NCI-H128 (cell line): ENCODE data around the gene MAFB.

Experiments
- DNase-seq: peaks from one replicate; lab custom pipeline; 2025; ENCODE audit not compliant: unreplicated experiment; lab: John Stamatoyannopoulos, UW

Gene MAFB

DNA sequence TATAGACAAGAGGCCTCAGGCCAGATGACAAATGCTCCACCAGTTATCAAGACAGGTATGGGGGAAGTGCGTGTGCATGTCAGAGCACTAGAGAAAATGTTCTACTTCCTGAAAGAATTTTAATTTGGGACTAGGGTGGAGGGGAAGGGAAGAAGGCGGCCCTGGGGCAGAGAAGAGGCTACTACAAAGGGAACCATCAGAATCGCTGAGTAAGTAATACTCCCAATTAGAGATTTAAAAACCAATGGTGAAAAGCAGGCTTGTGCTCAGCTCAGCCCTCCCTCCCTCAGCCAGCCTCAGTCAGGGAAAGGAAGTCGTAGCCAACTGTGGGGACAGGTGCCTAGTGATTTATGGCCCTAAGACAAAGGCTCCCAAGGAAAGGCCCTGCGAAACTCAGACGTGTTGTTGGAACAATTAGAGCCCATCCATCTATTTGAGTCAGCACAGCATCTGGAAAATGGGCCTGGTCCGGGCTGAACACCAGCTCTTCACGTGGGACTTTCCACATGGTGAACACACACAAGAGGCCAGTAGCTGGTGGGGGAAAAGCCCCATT, 15.0 kb upstream of the MAFB start:
- DNase-seq, result no peak

- no peak for DNase-seq
These were observed 13.5 kb upstream of the MAFB start for GRCh38 chr20:40702504-40702903.

- DNase-seq, result no peak
These were observed 9.7 kb upstream of the MAFB start for GRCh38 chr20:40698744-40699143.

GRCh38 chr20:40698281-40698680, 9.2 kb upstream of the MAFB start:
- no peak for DNase-seq

- no peak for DNase-seq
These were observed 8.5 kb upstream of the MAFB start for GRCh38 chr20:40697541-40697940.

DNA sequence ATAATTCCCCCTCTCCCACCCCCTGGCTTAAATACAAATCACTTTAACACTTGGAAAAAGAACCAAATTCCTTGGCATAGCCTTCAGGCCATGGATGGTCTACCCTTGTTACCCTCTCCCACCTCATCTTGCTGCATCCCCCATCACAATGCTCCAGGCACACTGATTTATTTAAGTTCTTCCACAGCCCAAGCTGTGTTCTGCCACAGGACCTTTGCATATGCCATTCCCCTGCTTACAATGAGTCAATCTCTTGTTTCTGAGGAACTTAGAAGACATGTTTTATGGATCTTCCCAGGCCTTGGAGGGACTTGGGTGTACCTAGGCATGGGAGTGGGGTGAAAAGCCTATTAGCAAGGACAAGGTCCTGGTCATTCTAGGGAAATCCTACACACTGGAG, 6.2 kb upstream of the MAFB start:
- DNase-seq, result no peak

GRCh38 chr20:40694246-40694645, 5.2 kb upstream of the MAFB start:
- DNase-seq, result no peak

DNA sequence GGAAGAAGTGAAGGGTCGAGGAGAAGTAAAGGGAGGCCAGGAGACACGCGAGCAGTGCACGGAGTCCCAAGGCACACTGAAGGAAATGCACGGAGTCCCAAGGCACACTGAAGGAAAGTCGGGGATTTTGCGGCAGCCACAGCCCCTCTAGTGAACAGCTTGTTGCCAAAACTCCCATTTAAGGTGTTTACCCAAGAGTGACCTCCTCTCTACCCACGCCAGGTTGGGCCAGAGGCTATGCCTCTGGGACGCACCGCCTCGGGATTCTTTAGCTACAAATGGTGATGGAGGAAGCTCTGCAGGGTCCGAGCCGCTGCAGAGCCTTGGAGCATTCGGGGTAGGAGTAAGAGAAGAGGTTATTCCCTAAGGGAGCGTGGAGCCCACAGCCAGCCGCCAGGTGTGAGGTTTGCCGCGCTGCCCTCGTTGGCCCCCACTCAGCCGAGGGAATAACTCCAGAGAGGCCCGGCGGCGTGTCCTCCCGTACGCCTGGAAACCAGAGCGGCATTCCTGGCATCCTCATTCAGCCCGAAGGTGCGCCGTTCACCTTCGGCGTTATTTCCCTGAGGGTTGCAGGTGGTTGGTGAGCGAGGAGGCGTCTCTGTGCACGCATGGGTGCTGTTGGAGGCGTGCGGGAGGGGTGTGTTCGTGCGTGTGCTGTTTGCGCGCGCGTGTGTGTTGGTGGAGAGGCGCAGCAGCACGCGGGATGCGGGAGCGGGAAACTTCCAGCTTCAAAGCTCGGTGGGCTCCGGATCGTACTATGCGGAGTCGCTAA, 3.4 kb upstream of the MAFB start:
- DNase-seq, result no peak

GRCh38 chr20:40691566-40692239, 2.7 kb upstream of the MAFB start:
- no peak for DNase-seq

DNA sequence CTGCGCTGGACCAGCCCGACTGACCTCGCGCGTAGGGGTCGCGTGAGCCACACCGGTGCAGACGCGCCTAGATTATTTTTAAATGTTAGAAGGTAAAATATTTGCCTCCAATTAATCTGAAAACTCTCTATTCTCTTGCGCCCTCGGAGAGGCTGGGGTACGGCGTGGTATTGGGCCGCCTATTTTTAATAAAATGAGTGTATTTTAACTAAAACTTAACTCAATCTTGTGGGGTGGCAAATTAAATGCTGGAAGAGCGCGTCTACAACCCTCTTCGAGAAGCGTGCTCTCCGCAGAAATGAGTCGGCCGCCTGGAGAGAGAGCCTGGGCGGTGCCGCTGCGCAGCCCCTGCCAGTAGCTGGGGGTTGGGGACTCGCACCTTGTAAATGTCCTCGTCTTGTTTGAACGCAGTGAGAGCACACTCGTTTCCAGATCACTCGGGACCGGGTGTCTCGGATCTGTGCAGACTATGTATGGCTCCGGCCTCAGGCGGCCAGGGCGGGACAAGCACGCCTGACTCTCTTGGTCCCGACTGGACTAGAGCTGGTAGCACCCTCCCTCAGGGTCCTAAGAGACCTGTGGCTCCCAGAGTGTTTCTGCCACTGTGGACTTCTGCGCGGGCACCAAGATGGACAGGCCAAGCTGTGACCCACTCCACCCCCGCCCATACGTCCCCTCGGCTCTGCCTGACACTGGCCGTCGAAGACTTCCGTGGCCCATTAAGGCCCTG, 2.0 kb upstream of the MAFB start:
- DNase-seq, result no peak

GRCh38 chr20:40689943-40690835, 1.2 kb upstream of the MAFB start:
- peak; percentile 50 for DNase-seq

DNA sequence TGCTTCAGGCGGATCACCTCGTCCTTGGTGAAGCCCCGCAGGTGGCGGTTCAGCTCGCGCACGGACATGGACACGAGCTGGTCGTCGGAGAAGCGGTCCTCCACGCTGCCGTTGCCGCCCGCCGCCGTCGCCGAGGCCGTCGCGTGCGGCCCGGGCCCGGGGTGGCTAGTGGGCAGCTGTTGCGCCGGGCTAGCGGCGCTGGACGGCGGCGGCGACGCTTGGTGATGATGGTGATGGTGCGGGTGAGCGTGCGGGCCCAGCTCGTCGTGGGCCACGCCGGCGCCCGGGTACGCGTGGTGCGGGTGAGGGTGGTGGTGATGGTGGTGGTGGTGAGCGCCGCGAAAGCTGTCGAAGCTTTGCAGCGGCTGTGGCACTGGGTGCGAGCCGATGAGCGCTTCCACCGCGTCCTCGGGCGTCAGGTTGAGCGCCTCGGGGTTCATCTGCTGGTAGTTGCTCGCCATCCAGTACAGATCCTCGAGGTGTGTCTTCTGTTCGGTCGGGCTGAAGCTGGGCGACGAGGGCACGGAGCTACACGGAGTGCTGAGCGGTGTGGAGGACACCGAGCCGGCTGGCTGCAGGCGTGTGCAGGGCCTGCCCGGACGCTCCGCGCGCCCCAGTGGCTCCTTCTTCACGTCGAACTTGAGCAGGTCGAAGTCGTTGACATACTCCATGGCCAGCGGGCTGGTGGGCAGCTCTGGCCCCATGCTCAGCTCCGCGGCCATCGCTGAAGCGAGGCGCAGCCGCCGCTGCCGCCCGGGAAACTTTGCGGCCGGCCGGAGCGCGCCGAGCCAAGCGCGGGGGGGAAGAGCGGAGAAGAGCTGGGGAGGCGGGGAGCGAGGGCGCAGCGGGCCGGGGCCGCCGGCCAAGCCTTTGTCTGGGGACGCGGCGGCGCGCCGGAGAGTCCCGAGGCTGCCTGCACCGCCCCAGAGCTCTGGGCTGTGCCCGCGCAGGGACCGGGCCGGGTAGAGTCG, 622 bp downstream of the MAFB start:
- no peak for DNase-seq

DNA sequence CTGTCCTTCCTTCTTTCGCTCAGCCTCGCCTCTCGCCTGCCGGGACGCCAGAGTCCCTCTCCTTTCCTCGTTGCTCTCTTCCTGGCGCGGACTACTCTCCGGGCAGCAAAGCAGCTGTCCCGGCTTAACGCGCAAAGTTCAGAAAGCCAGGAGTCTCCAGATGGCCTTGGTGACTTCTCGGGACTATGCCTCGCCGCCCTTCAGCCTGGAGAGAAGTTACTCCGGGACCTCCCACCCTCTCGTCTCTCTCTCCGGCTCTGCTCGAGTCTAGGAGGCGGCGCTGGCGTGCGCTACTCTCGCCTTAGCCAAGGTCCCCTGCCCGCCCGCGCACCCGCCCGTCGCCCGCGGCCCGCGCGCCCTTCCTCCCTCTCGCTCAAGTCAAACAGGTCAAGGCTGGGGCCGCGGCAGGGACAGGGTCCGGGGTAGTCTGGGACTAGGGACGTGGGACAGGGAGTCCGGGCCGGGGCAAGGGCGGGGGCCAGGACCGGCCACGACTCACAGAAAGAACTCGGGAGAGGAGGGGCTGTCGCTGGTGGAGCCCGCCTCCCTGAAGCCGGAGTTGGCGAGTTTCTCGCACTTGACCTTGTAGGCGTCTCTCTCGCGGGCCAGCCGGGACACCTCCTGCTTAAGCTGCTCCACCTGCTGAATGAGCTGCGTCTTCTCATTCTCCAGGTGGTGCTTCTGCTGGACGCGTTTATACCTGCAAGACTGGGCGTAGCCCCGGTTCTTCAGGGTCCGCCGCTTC, 1.5 kb downstream of the MAFB start:
- DNase-seq, result no peak

DNA sequence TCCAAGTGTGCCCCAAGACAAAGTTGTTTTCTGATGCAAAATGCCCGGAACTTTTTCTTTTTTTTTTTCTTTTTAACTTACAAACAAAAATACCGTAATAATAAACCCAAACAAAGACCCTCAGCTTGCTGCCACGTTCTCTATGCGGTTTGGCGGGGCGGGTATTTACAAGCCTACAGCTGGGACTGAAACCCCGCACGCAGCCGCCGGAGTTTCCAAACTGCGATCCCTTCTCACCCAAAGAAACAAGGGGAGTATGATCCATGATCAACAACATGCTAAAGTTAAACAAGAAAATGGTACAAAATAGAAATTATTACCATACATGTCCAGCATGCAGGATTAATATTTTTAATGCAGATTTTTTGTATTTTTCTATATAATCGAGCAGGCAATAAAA, 2.1 kb downstream of the MAFB start:
- DNase-seq, result no peak

- no peak for DNase-seq
These were observed 2.6 kb downstream of the MAFB start for GRCh38 chr20:40686434-40686882.

DNA sequence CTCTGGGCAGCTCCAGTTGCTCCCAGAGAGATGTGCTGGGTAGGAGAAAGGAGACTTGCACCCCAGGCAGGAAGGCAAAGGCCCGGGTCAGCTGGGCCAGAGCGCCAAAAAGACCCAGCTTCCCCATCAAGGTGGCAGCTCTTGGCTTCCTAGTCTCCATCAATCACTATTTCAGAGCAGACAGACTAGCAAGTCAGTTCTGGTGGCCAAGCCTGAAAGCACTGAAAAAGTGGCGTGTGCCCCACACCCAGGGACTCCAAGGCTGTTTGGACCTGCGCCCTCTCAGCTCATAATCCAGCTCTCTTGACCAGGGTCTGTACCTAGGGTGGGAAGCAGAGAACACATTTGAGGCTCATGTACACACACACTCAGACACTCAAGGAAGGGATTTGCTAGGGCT, 3.7 kb downstream of the MAFB start:
- DNase-seq, result no peak

DNA sequence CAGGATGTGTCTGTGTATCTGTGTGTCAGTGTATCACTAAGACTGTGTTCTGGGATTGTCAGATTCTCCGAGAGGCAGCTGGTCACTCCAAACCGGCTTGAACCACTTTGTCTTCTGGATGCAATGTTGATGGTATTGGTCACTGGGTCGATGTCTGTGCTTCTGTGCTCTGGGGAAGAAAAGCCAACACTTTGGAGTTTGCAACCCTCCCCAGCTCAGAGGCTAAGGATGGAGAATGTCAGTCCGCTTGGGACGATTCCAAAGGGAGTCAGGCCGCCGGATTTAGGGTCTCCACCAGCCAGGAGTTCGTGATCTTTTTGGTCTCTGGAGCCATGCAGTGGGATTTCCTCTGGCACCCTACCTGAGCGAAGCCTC, 5.2 kb downstream of the MAFB start:
- no peak for DNase-seq

DNA sequence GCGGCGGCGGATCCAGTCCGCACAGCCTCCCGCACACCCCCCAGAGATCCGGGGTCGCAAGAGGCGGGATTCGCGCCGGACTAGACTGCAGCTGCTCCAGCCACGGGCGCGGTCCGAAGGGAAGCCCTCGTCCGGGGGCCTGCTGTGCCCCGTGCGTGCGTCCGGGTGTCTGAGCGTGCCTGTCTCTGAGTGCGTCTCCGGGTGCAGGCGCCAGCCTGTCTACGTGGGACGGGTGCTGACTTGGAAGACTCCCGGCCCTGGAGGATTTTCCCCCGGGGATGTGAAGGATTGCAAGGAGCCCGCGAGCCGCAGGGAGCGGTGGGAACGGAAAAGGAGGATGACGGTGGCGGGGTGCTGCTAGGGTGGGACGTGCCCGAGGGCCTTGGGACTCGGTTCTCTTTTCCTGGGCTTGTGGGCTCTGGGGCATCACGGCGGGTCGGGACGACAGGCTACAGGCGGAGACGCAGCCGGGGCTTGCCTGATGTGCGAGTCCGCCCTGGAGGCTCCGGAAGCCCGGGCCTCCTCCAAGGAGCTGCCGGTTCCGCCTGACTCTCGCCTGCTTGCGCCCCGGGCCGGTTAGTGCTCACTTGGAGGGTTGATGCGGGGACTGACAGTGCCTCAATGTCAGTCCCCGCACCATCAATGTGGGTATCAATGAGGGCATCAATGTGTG, 5.7 kb downstream of the MAFB start:
- DNase-seq, result no peak
